Peyer's patch (tissue), 4 donors: Measurements from ENCODE around the gene RNF123.

ENCODE experiments used
- CTCF ChIP-seq, 6 experiments: fragments of 450-650 bp in 4 of 6; fragments of 200-600 bp in 2 of 6; sonication (generic) in 1 of 6; IDR thresholded peaks; one replicate each; pipeline ENCODE4 v1.5.1; 2017 to 2019; ENCODE audit warnings: antibody characterized with exemption in 6 of 6, mild to moderate bottlenecking in 3 of 6, moderate library complexity in 1 of 6
- POLR2A ChIP-seq, 2 donors: fragments of 450-650 bp; IDR thresholded peaks; one replicate each; pipeline ENCODE4 v1.5.1; 2017; ENCODE audit warnings: antibody characterized with exemption in 2 of 2, mild to moderate bottlenecking in 2 of 2, moderate library complexity in 2 of 2

DNA sequence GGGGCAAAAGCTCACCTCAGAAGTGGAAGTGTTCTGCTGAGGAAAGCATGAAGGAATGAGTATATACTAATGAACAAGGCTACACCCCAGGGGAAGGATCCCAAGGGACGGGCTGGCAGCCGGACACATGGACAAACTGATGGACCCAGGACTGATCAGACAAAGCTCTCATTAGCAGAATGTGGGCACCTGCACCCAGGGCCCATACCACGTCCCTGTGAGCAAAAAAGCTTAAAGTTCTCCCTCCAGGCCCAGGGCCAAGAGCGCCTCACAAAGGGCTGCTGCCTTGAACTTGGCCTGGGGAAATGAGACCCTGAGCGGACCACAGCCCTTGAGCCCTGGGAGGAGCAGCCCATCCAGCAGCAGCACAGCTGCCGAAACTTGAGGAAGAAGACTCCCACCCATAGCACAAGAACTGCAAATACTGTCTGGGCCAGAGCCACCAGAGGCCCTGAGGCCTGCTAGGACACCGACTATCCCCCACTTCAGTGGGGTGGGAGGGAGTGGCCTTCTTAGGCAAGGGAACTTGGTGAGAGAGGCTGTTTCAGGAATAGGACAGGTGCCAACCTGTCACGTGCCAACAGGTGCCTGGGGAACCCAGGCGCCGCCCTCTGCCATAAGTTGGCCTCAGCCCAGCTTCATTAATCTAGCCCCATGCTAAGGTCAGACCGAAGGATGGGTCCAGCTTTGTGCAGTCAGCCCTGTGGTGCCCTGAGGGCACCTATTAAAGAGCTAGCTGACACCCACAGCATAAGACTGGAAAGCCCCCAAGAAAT, 36.7 kb downstream of the RNF123 start:
- TF ChIP-seq CTCF (IDR thresholded peaks at IDR 0.05): no peak
- TF ChIP-seq POLR2A (IDR thresholded peaks at IDR 0.05): no peak
